Upper lobe of left lung (tissue), 4 donors: ENCODE data around the gene F12.

ENCODE experiments used
- CTCF ChIP-seq, 6 experiments: fragments of 450-650 bp in 4 of 6; fragments of 200-600 bp in 2 of 6; sonication (generic) in 2 of 6; IDR thresholded peaks; one replicate each; pipeline ENCODE4 v1.5.1; 2016 to 2019; ENCODE audit warnings: antibody characterized with exemption in 6 of 6
- EP300 ChIP-seq, 4 donors: sonication (generic); formaldehyde crosslinking; IDR thresholded peaks; one replicate each; pipeline ENCODE4 v1.5.1; 2017; ENCODE audit warnings: antibody characterized with exemption in 4 of 4, control low read depth in 2 of 4
- POLR2AphosphoS5 ChIP-seq, 2 donors: sonication (generic); formaldehyde crosslinking; IDR thresholded peaks; one replicate each; pipeline ENCODE4 v1.5.1; 2017; ENCODE audit warnings: antibody characterized with exemption in 2 of 2

GRCh38 chr5:177366528-177367322, 42.6 kb downstream of the F12 start:
- TF ChIP-seq CTCF (IDR thresholded peaks at IDR 0.05) (peak in 1 of 6 experiments; percentile 4), POLR2AphosphoS5 (IDR thresholded peaks at IDR 0.05) (peak; percentile 28 to 45), EP300 (IDR thresholded peaks at IDR 0.05) (no peak)
